Activated CD8-positive, alpha-beta memory T cell treated with anti-CD3 and anti-CD28 coated beads for 36 hours (primary cell): ENCODE results near the gene THOC3. TPM values are rescaled to one million over a fixed set of nuclear protein-coding genes. Genes with fewer than 3 reads are reported as not detected.
"Not testable (repeated sequence)": the region's sequence is repeated elsewhere in the genome, so short reads cannot be mapped to it uniquely, and the experiment has no call there.

Experiments used
- CTCF ChIA-PET: fragments of 350-600 bp; sonication (Branson Sonifier 250); formaldehyde crosslinking; loops from one replicate; lab custom pipeline; 2021; ENCODE audit warnings: antibody characterized with exemption; lab: Charles Lee
- POLR2A ChIA-PET: fragments of 350-600 bp; sonication (Branson Sonifier 250); formaldehyde crosslinking; loops from one replicate; lab custom pipeline; 2021; ENCODE audit warnings: antibody characterized with exemption; lab: Charles Lee
- total RNA-seq, 2 experiments: library from RNA; stranded (reverse); gene quantifications; one replicate each; pipeline ENCODE4 v1.2.3, GENCODE V29; 2021

Gene THOC3
- total RNA-seq = 10 to 100 TPM; 67.1 to 67.5 TPM

GRCh38 chr5:175967471-175968372 is at the start of gene THOC3:
Gene THOC3 (minus strand): TSS chr5:175968315. CDS start chr5:175968208, 107 bp downstream.
- POLR2A ChIA-PET, CTCF ChIA-PET: not testable (repeated sequence)

GRCh38 chr5:176017324-176017723 is 49.2 kb upstream of the THOC3 start:
- POLR2A ChIA-PET, CTCF ChIA-PET: not testable (repeated sequence)

- CTCF ChIA-PET, POLR2A ChIA-PET: not testable (repeated sequence)
These were observed 46.2 kb upstream of the THOC3 start for GRCh38 chr5:176014360-176014759.

GRCh38 chr5:176011088-176011487 is 43.0 kb upstream of the THOC3 start:
- CTCF ChIA-PET, POLR2A ChIA-PET: not testable (repeated sequence)

GRCh38 chr5:176010202-176010601 is 42.1 kb upstream of the THOC3 start:
- POLR2A ChIA-PET, CTCF ChIA-PET: not testable (repeated sequence)

- POLR2A ChIA-PET, CTCF ChIA-PET: not testable (repeated sequence)
These were observed 39.1 kb upstream of the THOC3 start for GRCh38 chr5:176007220-176007619.

- POLR2A ChIA-PET, CTCF ChIA-PET: not testable (repeated sequence)
These were observed 38.7 kb upstream of the THOC3 start for GRCh38 chr5:176006819-176007218.

GRCh38 chr5:175997979-175998378 is 29.9 kb upstream of the THOC3 start:
- CTCF ChIA-PET, POLR2A ChIA-PET: not testable (repeated sequence)

GRCh38 chr5:175997495-175997894 is 29.4 kb upstream of the THOC3 start:
- POLR2A ChIA-PET = not testable (repeated sequence)

GRCh38 chr5:175996791-175997190 is 28.7 kb upstream of the THOC3 start:
- CTCF ChIA-PET = not testable (repeated sequence)

More at GRCh38 chr5:175997495-175997894, 29.4 kb upstream of the THOC3 start:
- CTCF ChIA-PET = not testable (repeated sequence)

GRCh38 chr5:175995506-175995905 is 27.4 kb upstream of the THOC3 start:
- CTCF ChIA-PET, POLR2A ChIA-PET: not testable (repeated sequence)

More at GRCh38 chr5:175996791-175997190, 28.7 kb upstream of the THOC3 start:
- POLR2A ChIA-PET = not testable (repeated sequence)

- POLR2A ChIA-PET, CTCF ChIA-PET: not testable (repeated sequence)
These were observed 11.4 kb upstream of the THOC3 start for GRCh38 chr5:175979371-175979995.

- POLR2A ChIA-PET = not testable (repeated sequence)
These were observed 266 bp upstream of the THOC3 start for GRCh38 chr5:175968381-175968780.

GRCh38 chr5:175962329-175962728 is 5.8 kb downstream of the THOC3 start:
- POLR2A ChIA-PET = not testable (repeated sequence)

More at GRCh38 chr5:175968381-175968780, 266 bp upstream of the THOC3 start:
- CTCF ChIA-PET = not testable (repeated sequence)

GRCh38 chr5:175960228-175960627 is 7.9 kb downstream of the THOC3 start:
- CTCF ChIA-PET, POLR2A ChIA-PET: not testable (repeated sequence)

More at GRCh38 chr5:175962329-175962728, 5.8 kb downstream of the THOC3 start:
- CTCF ChIA-PET = not testable (repeated sequence)

- POLR2A ChIA-PET, CTCF ChIA-PET: not testable (repeated sequence)
These were observed 9.6 kb downstream of the THOC3 start for GRCh38 chr5:175958515-175958914.

GRCh38 chr5:175954107-175954506 is 14.0 kb downstream of the THOC3 start:
- CTCF ChIA-PET, POLR2A ChIA-PET: not testable (repeated sequence)

GRCh38 chr5:175952810-175953209 is 15.3 kb downstream of the THOC3 start:
- CTCF ChIA-PET = not testable (repeated sequence)

GRCh38 chr5:175951339-175951969 is 16.7 kb downstream of the THOC3 start:
- CTCF ChIA-PET, POLR2A ChIA-PET: not testable (repeated sequence)

More at GRCh38 chr5:175952810-175953209, 15.3 kb downstream of the THOC3 start:
- POLR2A ChIA-PET = not testable (repeated sequence)
